D721Med (cell line): ENCODE measurements around the gene GPAM.
"Not testable (repeated sequence)": the region's sequence is repeated elsewhere in the genome, so short reads cannot be mapped to it uniquely, and the experiment has no call there.

ENCODE experiments used
- DNase-seq: peaks from one replicate; pipeline ENCODE4 v3.0.0; 2011; ENCODE audit warnings: low spot score; ENCODE audit not compliant: insufficient read length
- FAIRE-seq: peaks from 2 replicates; lab custom pipeline; 2011; peaks lifted over from hg19 to GRCh38; lab: Jason Lieb, UNC
- CTCF ChIP-seq: IDR thresholded peaks from 2 replicates; pipeline ENCODE4 v1.5.1; 2012; ENCODE audit warnings: mild to moderate bottlenecking, control low read depth; ENCODE audit not compliant: insufficient read depth; ENCODE audit errors: missing control alignments

GPAM gene

GRCh38 chr10:112120491-112120890 lies 63.1 kb downstream of the GPAM start:
- TF ChIP-seq CTCF = no peak
- no peak for FAIRE-seq

GRCh38 chr10:112115781-112116385 lies 67.7 kb downstream of the GPAM start:
- FAIRE-seq (no peak), DNase-seq (no peak)
- TF ChIP-seq CTCF = peak; percentile 57

More at GRCh38 chr10:112120491-112120890, 63.1 kb downstream of the GPAM start:
- DNase-seq = no peak

GRCh38 chr10:112109779-112110178 lies 73.8 kb downstream of the GPAM start:
- not testable (repeated sequence) for DNase-seq, FAIRE-seq
